Measurements from ENCODE around the gene NTM.

Gene NTM

DNA sequence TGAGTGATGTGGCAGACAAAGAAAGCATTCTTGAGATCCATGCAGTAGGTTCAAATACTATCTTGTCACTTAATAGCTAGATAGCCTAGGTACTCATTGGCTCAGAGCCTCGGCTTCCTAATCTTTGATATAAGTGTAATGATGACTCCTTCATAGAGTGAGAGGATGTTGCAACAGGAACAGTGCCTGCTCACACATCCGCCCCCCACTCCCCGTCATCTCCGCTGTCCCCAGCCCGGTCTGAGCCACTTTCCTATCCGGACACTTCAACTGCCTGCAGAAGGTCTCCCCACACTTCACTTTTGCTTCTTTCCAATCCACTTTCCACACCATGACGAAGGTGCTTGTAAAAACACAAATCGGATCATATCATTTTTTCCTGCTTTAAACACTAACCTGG lies 128.8 kb downstream of the NTM start:
- DNase-seq (ENCODE audit: low read depth), result no peak

DNA sequence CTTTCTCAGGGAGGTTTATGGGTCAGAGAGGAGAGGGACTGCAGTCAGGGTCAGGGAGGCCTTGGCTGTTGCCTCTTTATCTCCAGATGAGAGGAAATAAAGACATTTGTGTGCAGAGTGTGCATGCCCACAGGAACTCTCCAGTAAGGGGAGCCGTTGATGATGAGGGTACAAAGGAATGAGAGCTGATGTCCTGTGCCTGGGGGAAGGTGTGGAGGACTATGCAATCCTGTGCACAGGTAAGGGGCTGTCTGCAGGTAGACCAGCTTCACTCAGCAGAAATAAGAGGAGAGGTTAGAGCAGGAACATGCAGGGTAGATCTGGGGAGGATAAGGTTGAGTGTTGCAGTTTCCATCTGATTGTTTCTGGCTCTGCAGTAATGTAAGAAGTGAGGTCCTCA lies 132.6 kb downstream of the NTM start:
- no peak for DNase-seq (ENCODE audit: low read depth)

DNA sequence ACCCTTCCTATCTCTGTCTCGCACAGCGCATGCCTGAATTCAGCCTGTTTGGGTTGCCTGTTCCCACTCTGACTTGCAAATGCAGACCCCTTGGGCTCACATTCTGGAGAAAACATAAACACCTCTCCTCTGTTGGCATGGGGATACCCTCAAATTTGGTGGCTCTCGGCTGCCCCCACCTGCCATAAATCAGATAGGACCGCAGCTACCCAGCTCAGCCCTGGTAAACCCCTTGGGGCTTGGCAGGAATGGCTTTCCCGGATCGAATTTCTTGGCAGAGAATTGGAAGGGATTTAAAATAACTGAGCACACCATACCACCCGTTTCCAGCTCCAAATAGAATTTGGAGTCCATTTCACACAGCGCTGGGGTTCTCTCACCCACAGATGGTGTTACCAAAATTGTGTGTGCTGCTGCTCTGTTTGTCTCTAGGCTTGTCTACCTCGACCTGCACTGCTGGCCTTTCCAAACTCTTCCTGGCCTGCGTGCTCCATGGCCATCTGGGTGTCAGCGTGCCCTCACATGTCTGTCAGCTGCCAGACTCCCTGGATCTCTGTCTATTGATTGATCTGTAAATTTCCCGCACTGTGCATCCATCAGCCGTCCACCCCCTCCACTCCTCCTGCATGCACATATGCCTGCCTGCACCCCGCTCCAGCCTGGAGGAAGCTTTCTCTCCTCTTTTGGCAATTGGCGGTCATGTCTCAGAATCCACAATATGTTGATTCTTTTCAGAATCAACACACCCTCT lies 134.0 kb downstream of the NTM start:
- no peak for DNase-seq (ENCODE audit: low read depth)

DNA sequence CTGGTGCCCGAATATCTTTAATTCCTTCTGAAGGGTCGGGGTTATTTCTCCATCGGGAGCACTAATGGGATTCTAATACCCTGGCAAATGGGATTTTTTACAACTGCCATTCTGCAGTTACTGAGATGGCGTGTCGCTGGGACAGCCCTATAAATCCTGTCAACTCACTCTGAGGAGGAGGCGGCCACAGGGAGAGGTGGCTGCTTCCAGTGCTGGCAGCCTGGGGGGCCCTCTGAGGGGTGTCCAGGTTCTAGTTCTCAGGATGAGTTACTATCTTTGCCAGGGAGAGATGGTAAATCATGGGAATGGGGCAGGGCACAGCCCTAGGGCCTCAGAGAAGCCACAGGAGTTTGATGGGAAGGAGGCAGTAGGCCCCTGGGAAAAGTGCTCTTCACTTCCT lies 135.9 kb downstream of the NTM start:
- no peak for DNase-seq (ENCODE audit: low read depth)

DNA sequence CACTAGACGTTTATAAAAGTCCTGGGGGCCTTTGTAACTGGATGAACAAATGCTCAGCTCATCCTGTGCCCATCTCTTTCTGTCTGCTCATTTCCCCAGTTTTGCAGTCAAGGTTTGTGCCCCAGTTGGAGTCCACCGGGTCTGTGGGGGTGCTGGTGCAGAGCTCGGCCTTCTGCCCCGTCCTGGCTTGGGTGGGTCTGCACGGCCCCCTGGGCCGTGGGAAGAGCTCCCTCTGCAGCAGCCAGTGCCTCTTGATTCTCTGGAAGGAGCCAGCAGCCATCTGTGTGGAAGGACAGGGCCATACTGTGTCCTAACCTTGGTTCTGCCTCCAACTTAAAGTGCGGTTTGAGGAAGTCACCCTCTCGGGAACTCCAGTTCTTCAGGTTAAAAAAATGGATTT lies 140.2 kb downstream of the NTM start:
- no peak for DNase-seq (ENCODE audit: low read depth)

DNA sequence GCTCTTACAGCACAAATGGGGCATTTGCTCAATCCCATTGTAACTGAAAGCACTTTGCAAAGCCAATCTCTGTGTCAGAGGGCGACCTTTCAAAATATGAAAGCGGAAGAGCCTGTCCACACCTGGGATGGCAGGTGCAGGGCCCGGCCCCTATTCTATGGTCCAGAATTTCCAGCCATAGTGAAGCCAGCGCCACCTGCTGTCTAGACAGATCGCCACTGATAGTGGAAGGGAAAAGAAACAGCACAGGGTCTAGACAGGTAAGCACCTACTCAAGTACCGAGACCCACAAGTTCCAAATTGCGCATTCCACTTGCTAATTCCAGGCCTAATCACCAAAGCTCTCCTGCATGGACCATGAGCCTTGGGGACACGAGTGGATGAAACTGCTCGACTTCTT lies 141.4 kb downstream of the NTM start:
- DNase-seq (ENCODE audit: low read depth), result no peak

DNA sequence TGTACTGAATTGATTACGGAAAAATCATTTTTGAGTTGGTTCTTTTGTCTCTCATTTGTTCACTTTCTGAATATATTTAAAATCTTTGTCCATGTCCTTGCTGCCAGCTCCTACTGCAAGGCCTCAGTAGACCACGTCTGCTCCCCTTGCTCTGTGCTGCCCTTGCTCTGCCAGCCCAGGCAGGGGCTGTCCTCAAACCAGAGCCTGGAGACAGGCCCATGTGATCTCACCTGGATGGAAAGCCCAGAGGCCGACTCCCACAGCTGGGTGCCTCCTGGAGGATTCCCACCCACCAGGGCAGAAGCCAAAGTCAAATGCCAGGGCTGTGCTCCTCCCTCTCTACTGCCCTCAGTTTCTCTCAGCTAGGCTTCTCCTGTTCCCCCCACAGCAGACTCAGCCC lies 141.8 kb downstream of the NTM start:
- DNase-seq (ENCODE audit: low read depth), result no peak

DNA sequence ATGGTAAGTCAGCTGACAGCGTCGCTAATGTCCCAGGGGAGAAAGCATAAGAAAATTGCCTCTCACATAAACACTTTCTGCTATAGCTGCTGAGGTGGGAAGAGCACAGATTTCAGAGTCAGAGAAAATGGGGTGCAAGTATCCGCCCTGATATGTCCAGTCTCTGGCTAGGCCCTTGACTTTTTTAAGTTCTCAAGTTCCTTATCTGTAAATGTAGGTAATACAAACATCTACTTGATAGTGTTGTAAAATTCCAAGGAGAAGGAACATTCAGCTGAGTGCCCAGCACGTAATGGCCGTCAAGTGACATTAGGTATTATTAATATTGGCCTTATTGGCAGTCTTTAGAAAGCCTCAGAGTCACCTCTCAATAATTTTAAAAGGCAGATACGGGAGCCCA lies 143.6 kb downstream of the NTM start:
- DNase-seq (ENCODE audit: low read depth), result no peak

DNA sequence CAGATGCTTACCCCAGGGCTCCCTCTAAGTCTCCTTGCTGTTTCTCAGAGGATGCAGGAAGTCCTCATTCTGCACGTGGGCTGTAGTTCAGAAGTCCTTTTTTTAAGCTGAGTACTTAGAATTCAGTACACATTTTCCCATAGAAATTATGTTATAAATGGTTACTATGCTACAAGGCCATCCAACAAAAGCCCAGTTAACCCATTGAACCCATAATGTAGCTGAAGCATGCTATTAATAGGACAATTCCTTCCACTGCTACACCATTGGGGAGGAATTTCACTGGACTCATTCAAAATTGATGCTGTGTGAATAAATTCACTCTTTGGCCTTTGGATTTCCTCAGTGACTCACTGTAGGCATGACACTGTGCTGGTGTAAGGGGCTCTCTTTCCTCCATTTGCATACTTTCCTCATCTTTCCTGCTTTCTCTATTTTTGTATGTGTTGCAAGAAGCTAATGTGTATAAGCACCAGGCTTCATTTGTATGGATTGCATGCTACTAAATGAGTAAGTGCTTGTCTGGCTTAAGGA lies 148.0 kb downstream of the NTM start:
- DNase-seq (ENCODE audit: low read depth), result no peak

DNA sequence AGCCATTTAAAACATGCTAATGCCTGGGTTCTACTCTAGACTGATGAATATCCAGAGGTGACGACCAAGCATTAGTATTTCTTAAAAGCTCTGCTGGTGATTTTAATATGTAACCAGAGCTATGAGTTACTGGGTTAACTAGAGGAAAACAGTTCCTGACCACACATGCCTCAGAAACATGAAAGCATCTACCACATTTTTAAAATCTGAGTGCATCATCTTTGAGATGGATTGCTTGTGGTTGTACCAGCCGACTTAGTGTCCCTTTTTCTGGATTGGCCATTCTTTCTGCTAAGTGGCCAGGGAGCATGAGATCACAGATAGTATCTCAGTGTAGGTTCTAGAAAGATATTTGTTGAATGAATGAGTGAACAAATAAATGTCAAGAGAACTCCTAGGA lies 152.4 kb downstream of the NTM start:
- DNase-seq (ENCODE audit: low read depth), result no peak

DNA sequence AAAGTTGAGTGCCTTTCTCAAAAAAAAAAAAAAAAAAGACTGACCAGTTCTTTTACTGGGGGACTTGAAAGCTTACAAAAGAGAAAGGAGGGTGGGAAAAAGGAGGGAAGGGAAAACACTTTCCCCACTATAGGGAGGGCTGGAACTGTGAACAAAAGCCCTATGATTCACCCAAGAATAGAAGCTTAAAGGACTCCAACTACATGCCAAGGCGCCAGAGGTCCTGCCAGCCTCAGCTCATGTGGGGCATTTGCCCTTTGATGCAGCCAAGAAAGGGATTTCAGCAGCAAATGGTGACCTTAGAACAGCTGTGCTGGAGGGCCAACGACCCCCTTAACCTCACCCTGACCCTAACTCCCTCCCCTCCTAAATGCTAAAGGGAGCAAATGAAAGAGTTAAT lies 160.0 kb downstream of the NTM start:
- DNase-seq (ENCODE audit: low read depth), result no peak

DNA sequence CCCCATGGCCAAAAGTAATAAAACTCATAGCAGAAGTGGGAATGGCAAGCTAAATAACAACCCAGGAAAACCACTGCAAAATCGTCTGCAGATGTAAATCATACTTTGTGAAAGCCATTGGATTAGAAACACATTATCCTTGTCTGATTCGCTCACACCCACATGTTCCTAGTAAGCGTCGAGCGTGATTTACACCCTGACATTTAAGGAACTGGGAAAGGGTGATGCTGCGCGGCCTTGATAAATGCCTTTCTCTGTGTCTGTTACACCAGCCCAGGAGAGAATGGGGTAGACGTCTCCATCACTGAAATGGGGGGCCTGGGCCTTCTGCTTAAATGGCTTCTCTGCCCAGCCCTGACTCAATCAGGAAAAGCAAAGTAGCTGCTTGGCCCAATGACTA lies 162.7 kb downstream of the NTM start:
- DNase-seq (ENCODE audit: low read depth), result no peak

DNA sequence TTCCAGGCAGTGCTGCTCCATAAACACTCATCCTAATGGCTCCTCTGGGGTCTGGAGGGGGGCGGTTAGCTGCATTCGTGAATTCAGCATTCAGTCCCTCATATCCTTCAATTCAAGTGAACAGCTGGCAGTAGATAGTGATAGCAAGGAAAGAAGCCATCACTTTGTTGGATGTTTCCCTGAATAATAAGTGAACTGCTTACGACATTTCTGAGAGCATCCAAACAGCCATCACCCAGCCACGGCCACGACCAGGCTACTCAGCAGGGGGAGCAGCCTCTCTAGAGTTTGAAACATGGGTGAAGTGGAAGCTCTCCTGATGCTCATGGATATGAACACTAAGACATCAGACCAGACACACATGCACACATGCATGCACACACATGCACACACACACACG lies 163.6 kb downstream of the NTM start:
- no peak for DNase-seq (ENCODE audit: low read depth)

DNA sequence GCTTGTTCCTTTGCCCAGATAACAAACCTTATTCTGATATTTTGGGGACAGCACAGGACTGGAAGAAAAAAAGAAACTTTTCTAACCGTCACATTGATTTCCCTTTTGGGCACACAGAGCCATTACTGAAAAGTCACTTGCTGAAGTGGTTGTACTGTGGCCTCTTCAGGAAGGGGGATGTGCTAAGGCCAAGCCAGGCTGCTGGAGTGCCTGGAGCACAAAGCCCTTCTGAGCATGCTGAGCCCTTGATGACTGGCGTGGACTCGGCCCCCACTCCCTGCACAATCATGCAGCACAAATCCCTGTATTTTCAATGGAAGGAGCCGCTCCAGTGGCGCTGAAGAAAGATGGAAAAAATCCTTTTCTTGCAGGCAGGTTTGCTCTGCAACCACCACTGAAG lies 164.2 kb downstream of the NTM start:
- DNase-seq (ENCODE audit: low read depth), result no peak

DNA sequence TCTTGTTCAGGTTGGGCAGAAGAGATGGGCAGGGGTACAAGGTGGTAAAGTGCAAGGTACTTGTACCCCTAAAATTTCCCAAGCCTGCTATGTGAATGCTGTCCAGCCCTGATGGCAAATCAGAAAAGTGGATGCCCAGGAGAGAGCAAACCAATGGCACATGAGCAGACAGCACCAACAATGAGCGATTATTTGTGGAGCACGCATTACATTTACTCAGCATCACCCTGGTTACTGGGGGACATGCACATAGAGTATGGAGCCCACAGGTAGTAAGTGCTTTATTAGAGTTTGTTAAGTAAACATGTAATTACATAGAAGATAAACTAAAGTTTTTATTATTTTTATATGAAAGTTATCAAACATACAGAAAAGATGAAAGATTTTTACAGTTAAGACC lies 165.7 kb downstream of the NTM start:
- no peak for DNase-seq (ENCODE audit: low read depth)

DNA sequence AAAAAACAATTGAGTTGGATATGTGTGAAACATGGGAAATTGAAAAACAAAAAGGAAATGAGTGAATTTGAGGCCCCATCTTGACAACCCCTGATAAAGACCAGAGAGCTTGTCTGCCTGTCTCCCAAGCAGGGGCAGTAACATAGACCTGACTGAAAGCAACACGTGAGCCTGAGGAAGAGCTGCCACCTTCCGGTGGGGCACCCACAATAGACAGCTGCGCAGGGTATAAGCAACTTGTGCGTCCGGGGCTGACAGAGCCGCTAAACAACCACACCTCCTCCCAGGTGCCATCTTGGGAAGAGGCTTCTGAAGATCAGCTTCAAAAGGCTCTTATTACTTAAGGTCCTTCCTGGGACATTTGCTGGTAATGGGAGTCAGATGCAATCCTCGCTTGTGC lies 166.8 kb downstream of the NTM start:
- no peak for DNase-seq (ENCODE audit: low read depth)

DNA sequence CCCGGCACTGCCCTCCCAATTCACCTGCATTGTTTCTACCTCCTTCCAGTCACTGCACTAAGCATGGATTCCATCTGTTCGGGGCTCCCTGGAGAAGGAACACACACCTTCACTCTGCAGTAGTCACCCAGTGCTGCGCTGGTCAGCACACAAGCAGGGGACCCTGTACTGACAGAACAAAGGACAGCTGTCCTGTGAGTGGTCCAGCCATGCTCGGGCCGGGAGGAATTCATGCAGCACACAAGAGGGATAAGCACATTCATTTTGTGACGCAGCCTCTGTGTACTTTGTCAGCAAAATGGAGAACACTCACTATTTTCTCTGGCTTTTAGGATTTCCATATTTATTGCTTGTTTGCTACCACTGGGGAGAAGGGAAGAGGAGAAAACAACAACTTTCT lies 167.3 kb downstream of the NTM start:
- DNase-seq (ENCODE audit: low read depth), result no peak

DNA sequence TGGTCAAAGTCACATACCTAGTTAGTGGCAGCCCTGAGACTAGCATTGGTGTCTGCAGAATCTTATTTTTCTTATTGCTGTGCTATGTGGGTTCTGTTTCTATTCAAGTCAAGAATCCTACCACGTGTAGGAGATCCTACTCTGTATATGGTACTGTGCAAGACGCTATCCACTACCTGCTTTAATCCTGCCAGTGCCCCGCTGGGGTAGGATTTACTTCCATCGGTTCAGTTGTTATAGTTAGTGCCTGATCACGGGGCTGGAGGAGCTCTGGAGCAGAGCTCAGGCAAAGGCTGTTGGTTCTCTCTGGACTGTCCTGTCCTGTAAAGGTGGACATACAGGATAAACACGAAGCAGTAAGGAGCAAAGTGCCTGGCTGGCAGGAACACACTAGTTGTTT lies 167.9 kb downstream of the NTM start:
- DNase-seq (ENCODE audit: low read depth), result no peak

DNA sequence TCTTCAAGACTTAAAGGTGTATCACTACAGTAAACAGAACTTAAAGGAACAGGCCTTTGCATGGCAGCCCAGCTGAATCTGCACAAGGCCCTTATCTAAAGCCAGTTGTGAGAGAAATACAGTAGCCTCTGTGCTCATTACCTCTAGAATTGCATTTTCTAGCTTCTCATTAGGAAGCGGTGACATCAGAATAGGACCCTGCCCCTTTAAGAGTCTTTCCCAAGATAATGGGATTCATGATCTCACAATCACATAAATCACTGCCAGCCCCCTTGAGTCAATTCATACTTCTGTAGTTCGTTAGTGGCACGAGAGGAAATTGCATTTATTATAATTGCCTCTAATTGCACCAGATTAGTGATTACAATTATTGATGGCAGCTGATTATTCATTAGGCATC lies 170.3 kb downstream of the NTM start:
- no peak for DNase-seq (ENCODE audit: low read depth)

DNA sequence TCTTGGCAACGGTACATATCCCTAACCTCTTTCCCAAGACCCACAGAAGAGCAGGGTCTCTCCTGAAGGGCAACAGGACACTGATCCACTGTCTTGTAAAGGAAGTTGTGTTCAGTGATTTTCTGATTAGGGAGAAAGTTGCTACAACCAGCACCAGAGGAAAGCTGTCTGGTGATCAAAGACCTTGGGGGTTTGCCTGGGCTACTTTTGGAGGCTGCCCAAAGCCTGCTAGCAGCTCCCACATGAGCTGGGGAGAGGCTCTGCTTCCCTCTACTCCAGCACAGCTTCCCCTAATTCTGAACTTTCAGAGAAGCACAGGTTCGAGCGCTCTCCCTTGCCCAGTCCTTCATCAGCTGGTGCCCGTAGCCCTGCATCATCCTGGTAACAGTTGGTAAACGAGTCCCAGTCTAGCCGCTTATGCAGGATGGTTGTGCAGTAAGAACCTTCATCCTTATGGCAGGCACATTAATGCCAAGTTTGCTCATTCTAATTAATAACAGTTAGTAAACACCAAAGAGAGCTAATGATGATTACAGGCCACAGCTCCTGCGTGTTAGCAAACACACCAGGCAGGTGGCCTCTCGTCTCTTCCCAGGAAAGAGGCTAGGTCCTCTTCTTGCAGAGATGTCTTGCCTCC lies 173.1 kb downstream of the NTM start:
- DNase-seq (ENCODE audit: low read depth), result no peak

DNA sequence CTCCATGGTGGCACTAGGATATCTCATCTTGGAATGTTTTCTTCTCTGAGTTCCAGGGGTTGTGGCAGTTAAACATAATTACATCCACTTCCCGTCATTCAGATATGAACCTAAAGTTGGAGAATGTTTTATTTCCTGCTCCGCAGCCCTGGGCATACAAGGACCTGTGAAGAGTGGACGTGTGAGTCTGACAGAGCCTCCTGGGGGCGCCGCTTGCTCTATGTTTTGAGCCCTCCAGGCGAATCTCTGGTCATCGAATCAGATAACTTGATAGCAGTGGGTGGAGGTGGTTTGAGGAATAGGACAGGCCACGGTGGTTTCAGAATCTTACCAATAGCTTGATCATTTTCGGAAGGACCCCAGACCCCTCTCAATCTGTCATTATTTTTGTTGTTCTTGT lies 174.2 kb downstream of the NTM start:
- no peak for DNase-seq (ENCODE audit: low read depth)

DNA sequence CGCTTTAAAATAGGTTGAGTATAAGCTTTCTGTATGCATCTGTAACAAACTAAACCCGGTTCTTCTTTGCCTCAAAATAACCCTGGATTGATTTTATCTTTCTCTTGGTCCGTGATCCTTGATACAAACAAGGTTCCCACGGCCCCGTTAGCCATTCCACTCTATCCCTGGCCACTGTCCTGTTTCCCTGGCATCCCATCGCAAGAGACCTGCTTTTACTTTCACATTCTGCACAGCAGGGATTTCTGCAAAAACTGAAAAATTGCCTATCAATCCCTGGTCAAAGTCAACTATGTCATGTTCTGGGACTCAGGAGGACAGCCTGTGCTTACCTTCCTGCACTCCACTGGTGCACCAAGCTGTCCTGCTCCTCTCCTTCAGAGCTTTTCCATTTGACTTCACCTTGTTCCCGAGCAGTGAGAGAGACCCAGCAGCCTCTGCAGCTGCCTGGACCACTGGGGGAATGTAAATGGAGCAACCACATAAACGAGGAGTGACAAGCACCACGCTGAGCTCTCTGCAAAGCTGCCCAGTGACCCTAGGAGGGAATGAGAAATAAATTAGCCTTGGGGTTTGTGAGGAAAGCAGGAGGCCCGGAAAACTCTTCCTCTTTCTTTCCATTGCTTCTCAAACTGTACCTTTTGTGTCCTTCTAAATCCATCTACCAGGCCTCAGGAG lies 175.9 kb downstream of the NTM start:
- DNase-seq (ENCODE audit: low read depth), result no peak

DNA sequence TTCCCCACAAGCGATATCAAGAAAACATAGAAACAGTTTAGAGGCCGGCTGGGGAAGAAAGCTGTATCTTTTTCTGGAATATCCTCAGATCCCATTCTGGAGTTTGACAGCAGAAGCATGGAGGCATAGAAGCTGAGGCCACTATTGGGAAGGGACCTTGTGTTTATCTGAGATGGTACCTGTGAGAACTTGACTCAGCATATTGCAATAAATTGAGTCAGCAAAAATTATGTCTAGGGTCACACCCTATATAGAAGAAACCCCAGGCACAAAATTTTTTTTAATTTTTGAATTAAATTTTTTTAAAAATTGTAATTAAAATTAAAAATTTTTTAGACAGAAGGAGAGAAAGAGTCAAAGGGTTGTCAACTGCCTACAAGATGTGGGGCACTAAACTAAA lies 178.7 kb downstream of the NTM start:
- no peak for DNase-seq (ENCODE audit: low read depth)

Measured in GM04504 (cell line).